ENCODE data around the gene PTGR3. TPM values are rescaled to one million over a fixed set of nuclear protein-coding genes. Genes with fewer than 3 reads are reported as not detected.

The PTGR3 gene
- total RNA-seq, 1 experiment from 2014 or later: 13.8 TPM

- ChIA-PET POLR2A (interaction anchor here (0.6 kb wide), 1 partner anchor 11 kb away, joined by 3 read pairs; no protein-coding TSS in a partner anchor), CTCF (no interaction called here)
- no peaks in the 10 kb centered on the region for H3K27me3 Mint-ChIP-seq (ENCODE audit: low read depth)
- ATAC-seq (no peak), DNase-seq (ENCODE audit: low spot score) (no peak)
- TF ChIP-seq ZNF138 (CRISPR knock-in tag; conservative IDR thresholded peaks at IDR 0.05) (no peak), ZNF423 (CRISPR knock-in tag; IDR thresholded peaks at IDR 0.05) (no peak), ZNF281 (CRISPR knock-in tag; IDR thresholded peaks at IDR 0.05) (no peak), GABPB1 (CRISPR knock-in tag; IDR thresholded peaks at IDR 0.05) (no peak), KAT7 (CRISPR knock-in tag; IDR thresholded peaks at IDR 0.05; ENCODE audit: borderline replicate concordance) (no peak), PREB (CRISPR knock-in tag; IDR thresholded peaks at IDR 0.05; ENCODE audit: borderline replicate concordance) (no peak), SMAD3 (CRISPR knock-in tag; IDR thresholded peaks at IDR 0.05; ENCODE audit: borderline replicate concordance) (no peak), ESRRA (CRISPR knock-in tag; IDR thresholded peaks at IDR 0.05; ENCODE audit: borderline replicate concordance) (no peak), GTF2I (CRISPR knock-in tag; conservative IDR thresholded peaks at IDR 0.05) (no peak), AFF4 (CRISPR knock-in tag; IDR thresholded peaks at IDR 0.05; ENCODE audit: borderline replicate concordance) (no peak), CREM (CRISPR knock-in tag; IDR thresholded peaks at IDR 0.05) (no peak), HMGA2 (CRISPR knock-in tag; IDR thresholded peaks at IDR 0.05) (no peak), MLX (CRISPR knock-in tag; IDR thresholded peaks at IDR 0.05) (no peak), PRRX2 (CRISPR knock-in tag; IDR thresholded peaks at IDR 0.05) (no peak), ZNF396 (CRISPR knock-in tag; IDR thresholded peaks at IDR 0.05; ENCODE audit: borderline replicate concordance) (no peak), MAX (CRISPR knock-in tag; IDR thresholded peaks at IDR 0.05) (no peak), ATF2 (CRISPR knock-in tag; IDR thresholded peaks at IDR 0.05; ENCODE audit: borderline replicate concordance, low read depth) (no peak), JUN (CRISPR knock-in tag; IDR thresholded peaks at IDR 0.05) (no peak), ZNF416 (CRISPR knock-in tag; IDR thresholded peaks at IDR 0.05) (no peak)
- H3K4me1 Mint-ChIP-seq: peaks cover 11% of the 10 kb centered on the region
- H3K9me3 Mint-ChIP-seq: no peaks in the 10 kb centered on the region
- no peak overlapping the region for H3K4me3 Mint-ChIP-seq
- H3K27ac Mint-ChIP-seq: no peak overlapping the region
- no peaks in the 10 kb centered on the region for H3K36me3 Mint-ChIP-seq
These were observed 12.5 kb upstream of the PTGR3 start for GRCh38 chr18:75221397-75221796.

Data from WTC11 (cell line).